ENCODE results near the gene EDDM13.
A peak's percentile ranks its signal among the peaks of the same experiment; 100 is the strongest.
"Not testable (repeated sequence)": the region's sequence is repeated elsewhere in the genome, so short reads cannot be mapped to it uniquely, and the experiment has no call there.

EDDM13 gene

GRCh38 chr19:56295531-56296455 lies 23.2 kb downstream of the EDDM13 start:
- DNase-seq, result no peak

- DNase-seq, result no peak
Observed at GRCh38 chr19:56297010-56297409, 24.5 kb downstream of the EDDM13 start.

DNA sequence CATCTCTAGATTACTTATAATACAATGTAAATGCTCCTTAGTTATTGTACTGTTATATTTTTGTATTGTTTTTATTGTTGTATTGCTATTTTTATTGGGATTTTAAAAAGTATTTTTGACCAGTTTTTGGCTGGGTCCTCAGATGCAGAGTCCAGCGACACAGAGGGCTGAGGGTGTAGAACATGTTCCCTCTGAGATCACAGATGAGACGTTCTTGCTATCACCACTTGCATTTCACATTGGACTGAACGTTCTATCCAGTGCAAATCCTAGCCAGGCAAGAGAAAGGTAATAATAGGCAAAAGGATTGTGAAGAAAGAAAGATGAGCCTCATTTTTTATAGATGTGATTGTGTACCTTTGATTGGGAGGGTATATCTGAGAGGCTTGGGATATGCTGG lies 27.1 kb downstream of the EDDM13 start:
- no peak for DNase-seq

GRCh38 chr19:56301155-56301554 lies 28.6 kb downstream of the EDDM13 start:
- no peak for DNase-seq

- no peak for DNase-seq
Observed at GRCh38 chr19:56301886-56302620, 29.5 kb downstream of the EDDM13 start.

GRCh38 chr19:56304243-56304642 lies 31.7 kb downstream of the EDDM13 start:
- DNase-seq, result no peak

DNA sequence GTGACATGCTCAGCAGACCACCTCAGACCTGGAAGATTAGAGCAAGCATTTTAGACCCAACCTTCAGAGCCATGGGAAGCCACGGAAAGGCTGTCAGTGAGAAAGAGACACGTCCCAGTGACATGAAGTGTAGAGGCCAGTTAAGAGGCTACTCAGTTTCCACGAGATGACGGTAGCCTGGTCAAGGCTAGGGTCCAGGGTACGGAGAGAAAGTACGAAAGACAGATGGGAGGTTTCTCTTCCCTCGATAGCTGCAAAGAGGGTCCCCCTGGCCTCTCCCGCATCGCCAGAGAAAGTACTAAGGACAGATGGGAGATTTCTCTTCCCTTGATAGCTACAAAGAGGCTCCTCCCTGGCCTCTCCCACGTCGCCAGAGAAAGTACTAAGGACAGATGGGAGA lies 33.5 kb downstream of the EDDM13 start:
- no peak for DNase-seq

- DNase-seq, result not testable (repeated sequence)
Observed at GRCh38 chr19:56307062-56307461, 34.5 kb downstream of the EDDM13 start.

DNA sequence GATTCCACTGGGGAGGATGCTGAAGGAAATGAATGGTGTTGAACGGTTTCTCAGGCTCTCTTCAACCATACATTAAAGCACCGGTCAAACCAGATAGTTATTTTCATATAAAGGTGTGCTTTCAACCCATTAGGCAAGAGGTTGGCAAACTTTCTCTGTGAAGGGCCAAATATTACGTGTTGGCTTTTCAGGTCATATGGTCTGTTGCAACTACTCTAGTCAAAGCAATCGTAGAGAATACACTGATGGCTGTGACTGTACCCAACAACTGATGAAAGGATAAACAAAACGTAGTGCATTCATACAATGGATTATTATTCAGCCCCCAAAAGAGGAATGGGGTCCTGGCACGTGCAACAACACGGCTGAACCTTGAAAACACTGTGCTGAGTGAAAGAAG lies 36.2 kb downstream of the EDDM13 start:
- DNase-seq, result no peak

GRCh38 chr19:56309511-56310185 lies 37.1 kb downstream of the EDDM13 start:
- peak; percentile 56 for DNase-seq

GRCh38 chr19:56310462-56310861 lies 37.9 kb downstream of the EDDM13 start:
- no peak for DNase-seq

GRCh38 chr19:56312342-56312741 lies 39.8 kb downstream of the EDDM13 start:
- DNase-seq, result no peak

DNA sequence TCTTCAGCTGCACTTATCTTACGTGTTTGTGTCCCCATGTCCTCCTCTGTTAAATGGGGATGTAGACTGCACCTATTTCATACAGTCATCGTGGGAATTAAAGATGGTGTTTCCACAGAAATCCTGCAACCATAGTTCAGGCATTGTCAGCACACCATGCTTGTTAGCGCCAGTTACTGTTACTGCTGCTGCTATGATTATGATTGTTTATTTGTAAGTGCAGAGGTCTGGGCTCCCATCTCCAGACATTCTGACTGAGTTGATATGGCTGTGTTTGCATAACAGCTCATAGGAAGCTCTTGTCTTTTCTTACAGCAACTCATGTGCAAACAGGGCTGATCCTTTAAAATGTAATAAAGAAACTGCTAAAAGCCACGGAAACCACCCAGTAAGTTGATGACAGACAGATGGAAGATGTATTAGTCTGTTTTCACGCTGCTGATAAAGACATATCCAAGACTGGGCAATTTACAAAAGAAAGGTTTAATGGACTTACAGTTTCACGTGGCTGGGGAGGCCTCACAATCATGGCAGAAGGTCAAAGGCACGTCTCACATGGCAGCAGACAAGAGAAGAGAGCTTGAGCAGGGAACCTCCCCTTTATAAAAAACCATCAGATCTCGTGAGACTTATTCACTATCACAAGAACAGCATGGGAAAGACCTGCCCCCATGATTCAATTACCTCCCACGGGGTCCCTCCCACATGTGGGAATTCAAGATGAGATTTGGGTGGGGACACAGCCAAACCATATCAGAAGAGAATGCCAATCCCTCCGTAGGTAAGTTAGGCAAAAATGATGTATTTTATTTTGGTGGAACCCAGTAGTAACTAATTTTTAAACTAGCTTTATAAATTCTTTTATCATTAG lies 40.5 kb downstream of the EDDM13 start:
- DNase-seq, result peak; percentile 47

DNA sequence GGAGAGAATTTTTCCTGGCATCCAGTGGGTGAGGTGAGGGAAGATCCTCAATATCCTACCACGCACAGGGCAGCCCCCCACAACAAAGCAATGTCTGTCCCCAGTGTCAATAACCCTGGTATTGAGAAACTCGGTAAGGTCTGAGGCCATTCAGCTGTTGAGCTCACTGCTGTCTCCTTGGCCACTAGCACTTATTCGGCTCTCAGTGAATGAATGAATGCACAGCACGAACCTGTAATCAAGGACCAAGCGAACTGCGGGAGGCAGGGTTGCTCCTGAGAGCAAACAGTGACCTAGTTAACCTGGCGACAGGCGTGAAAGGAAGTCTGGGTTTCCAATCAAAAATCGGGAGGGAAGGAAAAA lies 41.5 kb downstream of the EDDM13 start:
- DNase-seq, result no peak

- peak; percentile 97 for DNase-seq
Observed at GRCh38 chr19:56314381-56315076, 42.0 kb downstream of the EDDM13 start, which contains the start of gene ZSCAN5A. TSS of gene ZSCAN5A (minus strand) at chr19:56314839. CDS start at chr19:56225046, 89,793 bp downstream.

DNA sequence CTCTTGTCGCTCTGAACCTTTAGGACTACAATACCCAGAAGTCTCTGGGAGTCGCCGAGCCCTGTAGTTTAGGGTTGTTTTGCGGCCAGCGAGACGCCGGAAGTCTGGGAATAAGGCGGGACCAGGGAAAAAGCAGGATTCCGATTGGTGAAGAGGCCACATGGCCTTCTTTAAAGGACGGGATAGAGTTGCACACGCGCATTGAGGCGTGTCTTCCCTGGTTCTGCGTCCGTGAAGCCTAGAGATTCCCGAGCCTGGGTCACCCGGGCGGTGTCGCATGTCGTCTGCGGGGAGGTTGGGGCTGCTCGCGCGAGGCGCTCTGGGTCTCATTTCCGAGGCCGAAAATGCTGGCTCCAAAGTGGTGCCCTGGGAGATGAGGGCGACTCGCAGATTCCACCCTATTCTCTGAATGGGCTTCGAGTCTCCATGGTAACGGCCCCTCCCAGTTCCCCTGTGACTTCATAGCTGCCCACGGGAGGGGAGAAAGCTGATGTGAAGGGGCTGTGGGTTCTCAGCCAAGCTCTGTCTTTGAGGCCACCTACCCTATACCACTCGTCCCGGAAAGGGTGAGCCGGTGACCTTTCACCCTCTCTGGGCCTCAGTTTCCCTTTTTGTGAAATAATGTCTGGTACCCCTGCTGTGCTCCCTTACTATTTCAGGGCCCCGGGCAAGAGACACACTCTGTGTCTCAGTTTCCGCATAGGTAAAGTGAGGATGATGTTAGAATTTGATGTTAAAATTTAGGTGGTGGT lies 42.7 kb downstream of the EDDM13 start:
- DNase-seq, result peak; percentile 96

GRCh38 chr19:56316728-56317127 lies 44.2 kb downstream of the EDDM13 start:
- no peak for DNase-seq

DNA sequence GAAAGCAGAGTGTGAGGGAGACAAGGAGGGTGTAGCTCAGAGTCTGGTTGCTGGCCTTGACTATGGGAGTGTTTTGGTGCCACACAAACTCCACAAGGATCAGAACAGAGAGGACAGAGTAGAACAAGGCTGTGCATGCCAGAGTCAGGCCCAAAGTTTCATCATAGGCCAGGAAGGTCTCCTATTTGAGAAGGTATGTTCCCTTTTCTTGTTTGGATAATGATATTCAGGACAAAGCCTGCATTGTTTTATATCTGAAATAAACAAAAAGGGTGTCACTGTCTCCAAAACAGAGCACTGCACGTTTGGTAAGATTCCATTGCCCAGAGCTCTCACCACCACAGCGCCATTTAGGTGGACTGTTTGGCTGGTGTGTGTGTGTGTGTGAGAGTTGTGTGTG lies 45.2 kb downstream of the EDDM13 start:
- DNase-seq, result no peak

DNA sequence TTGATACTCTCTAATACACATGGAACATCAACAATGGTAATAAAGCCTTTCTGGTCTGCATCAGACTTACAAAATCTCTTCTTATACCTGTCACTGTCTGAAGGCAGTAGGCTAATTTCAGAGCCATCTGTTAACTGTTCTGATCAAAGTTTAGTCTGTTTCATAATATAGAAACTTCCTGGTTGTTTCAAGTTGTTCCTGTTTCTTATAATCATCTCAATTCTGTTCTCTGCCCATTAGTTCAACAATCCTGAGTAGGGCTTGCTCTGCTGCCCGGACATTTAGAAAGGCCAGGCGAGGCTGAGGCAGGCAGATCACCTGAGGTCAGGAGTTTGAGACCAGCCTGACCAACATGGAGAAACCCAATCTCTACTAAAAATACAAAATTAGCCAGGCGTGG lies 47.4 kb downstream of the EDDM13 start:
- DNase-seq, result no peak

DNA sequence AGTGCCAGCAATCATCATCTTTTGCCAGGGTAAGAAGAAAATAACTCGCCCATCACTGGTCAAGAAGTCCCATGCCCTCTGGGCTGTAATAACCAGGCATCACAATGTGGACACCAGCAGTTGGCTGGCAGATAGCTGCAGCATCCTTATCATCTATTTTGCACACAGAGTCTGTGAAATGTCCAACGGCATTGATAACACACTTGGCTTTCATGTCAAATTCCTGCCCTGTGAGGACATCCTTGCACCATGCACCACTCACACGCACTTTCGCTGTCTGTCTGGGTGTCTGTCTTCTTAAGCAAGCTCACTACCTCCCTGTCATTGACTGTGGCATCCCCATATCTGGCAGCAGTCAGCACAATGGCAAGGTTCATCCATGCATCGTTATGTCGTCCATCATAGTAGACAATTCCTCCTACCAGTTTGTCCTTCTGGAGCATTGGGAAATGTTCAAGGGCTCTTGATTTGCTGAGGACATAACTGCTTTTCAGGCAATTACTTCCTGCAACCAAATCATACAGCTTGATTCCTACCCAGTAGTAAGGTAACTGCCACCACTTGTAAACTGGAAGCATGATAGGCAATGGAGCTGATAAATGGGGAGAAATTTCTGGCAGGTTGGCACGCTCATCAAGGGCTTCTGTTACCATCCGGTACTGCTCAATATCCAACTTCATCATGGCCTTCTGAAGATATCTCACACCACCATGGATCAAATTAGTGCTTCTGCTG lies 48.9 kb downstream of the EDDM13 start:
- DNase-seq, result no peak
